Neuron (in vitro differentiated cells): ENCODE results near the gene ELP1.

ENCODE experiments used
- H2AFZ ChIP-seq: one replicate; pipeline ENCODE4 v1.6.1; 2013; ENCODE audit warnings: low read depth, mild to moderate bottlenecking, inconsistent platforms, low read length, moderate library complexity
- H3K27me3 ChIP-seq: one replicate; pipeline ENCODE4 v1.6.1; 2013; ENCODE audit warnings: low read length; ENCODE audit not compliant: insufficient read depth
- H3K36me3 ChIP-seq: one replicate; pipeline ENCODE4 v1.6.1; 2013; ENCODE audit warnings: low read length; ENCODE audit not compliant: insufficient read depth
- H3K4me1 ChIP-seq: one replicate; pipeline ENCODE4 v1.6.1; 2013; ENCODE audit warnings: low read length; ENCODE audit not compliant: insufficient read depth
- H3K4me3 ChIP-seq: 2 replicates; pipeline ENCODE4 v1.5.1; 2013; ENCODE audit warnings: mild to moderate bottlenecking, low read length, moderate library complexity
- H3K9me3 ChIP-seq: one replicate; pipeline ENCODE4 v1.6.1; 2013; ENCODE audit warnings: low read length

The ELP1 gene

GRCh38 chr9:108885643-108886348 is 48.1 kb downstream of the ELP1 start:
- H2AFZ ChIP-seq: no peak overlapping the region
- H3K9me3 ChIP-seq: no peaks in the 10 kb centered on the region
- no peaks in the 10 kb centered on the region for H3K4me1 ChIP-seq
- peaks cover 49% of the 10 kb centered on the region for H3K36me3 ChIP-seq
- no peak overlapping the region for H3K4me3 ChIP-seq
- H3K27me3 ChIP-seq: no peaks in the 10 kb centered on the region

DNA sequence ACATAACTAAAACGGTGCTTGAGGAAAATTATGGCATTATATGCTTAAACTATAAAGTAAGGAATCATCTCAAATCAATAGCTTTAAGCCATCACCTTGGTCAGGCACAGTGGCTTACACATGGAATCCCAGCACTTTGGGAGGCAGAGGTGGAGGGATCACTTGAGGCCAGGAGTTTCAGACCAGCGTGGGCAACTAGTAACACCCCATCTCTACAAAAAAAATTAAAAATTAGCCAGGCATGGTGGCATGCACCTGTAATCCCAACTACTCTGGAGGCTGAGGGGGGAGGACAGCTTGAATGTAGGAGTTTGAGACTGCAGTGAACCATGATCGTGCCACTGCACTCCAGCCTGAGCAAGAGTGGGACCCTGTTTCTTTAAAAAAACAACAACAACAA is 49.2 kb downstream of the ELP1 start:
- Histone ChIP-seq H2AFZ (no peak overlapping the region), H3K4me1 (no peaks in the 10 kb centered on the region), H3K4me3 (no peak overlapping the region), H3K9me3 (no peaks in the 10 kb centered on the region), H3K36me3 (peaks cover 49% of the 10 kb centered on the region), H3K27me3 (no peaks in the 10 kb centered on the region)

GRCh38 chr9:108883085-108883484 is 50.8 kb downstream of the ELP1 start:
- Histone ChIP-seq H3K36me3 (peaks cover 50% of the 10 kb centered on the region), H2AFZ (no peak overlapping the region), H3K9me3 (no peaks in the 10 kb centered on the region), H3K4me1 (no peaks in the 10 kb centered on the region), H3K4me3 (no peak overlapping the region), H3K27me3 (no peaks in the 10 kb centered on the region)

- H2AFZ ChIP-seq: no peak overlapping the region
- H3K4me3 ChIP-seq: no peak overlapping the region
- H3K9me3 ChIP-seq: no peaks in the 10 kb centered on the region
- H3K4me1 ChIP-seq: no peaks in the 10 kb centered on the region
- no peaks in the 10 kb centered on the region for H3K27me3 ChIP-seq
- peaks cover 51% of the 10 kb centered on the region for H3K36me3 ChIP-seq
Measured at GRCh38 chr9:108882052-108882888, 51.7 kb downstream of the ELP1 start.

DNA sequence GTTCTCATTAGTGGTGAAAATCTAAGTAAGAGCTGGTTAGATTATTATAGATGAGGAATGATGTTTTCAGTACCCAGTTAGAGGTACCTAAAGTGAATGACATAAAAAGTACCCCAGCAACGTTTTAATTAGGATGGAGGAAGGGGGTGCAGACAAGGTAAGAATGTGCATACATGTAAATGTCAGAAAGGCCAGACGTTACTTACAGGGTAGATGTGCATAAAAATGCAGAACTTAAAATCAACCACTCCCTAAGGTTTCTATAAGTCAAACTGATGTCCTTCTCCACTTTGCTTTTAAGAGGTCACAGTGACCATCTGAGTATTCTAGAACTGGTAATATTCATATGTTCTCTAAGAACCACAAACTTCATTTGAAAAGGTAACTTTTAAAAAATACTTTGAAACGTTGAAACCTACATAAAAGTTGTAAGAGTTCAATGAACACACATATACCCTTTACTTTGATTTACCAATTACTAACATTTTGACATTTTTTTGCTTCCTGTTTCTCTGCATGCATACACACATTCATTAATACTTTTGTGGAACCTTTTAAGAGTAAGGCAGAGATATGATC is 53.1 kb downstream of the ELP1 start:
- H2AFZ ChIP-seq: no peak overlapping the region
- no peaks in the 10 kb centered on the region for H3K9me3 ChIP-seq
- H3K27me3 ChIP-seq: no peaks in the 10 kb centered on the region
- H3K36me3 ChIP-seq: peaks cover 61% of the 10 kb centered on the region
- H3K4me1 ChIP-seq: no peaks in the 10 kb centered on the region
- no peak overlapping the region for H3K4me3 ChIP-seq

- Histone ChIP-seq H3K27me3 (no peaks in the 10 kb centered on the region), H3K4me3 (no peak overlapping the region), H3K9me3 (no peaks in the 10 kb centered on the region), H2AFZ (no peak overlapping the region), H3K36me3 (peaks cover 82% of the 10 kb centered on the region), H3K4me1 (no peaks in the 10 kb centered on the region)
Measured at GRCh38 chr9:108877524-108877923, 56.4 kb downstream of the ELP1 start.

DNA sequence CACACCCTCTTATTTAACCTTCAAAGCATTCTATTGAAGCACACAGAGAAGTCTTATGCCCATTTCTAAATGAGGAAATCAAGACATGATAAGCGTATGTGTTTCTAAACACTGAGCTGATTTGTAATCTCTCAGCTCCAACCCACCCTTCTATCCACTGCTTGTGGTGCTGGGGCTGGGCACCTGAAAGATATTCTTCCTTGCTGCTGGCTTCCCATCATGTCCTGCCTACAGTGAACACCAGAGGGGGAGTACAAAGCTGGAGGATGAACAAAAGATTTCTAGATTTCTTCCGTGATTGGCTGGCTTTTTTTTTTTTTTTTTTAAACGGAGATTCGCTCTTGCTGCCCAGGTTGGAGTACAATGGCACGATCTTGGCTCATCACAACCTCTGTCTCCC is 57.5 kb downstream of the ELP1 start:
- H3K9me3 ChIP-seq: no peaks in the 10 kb centered on the region
- peaks cover 83% of the 10 kb centered on the region for H3K36me3 ChIP-seq

DNA sequence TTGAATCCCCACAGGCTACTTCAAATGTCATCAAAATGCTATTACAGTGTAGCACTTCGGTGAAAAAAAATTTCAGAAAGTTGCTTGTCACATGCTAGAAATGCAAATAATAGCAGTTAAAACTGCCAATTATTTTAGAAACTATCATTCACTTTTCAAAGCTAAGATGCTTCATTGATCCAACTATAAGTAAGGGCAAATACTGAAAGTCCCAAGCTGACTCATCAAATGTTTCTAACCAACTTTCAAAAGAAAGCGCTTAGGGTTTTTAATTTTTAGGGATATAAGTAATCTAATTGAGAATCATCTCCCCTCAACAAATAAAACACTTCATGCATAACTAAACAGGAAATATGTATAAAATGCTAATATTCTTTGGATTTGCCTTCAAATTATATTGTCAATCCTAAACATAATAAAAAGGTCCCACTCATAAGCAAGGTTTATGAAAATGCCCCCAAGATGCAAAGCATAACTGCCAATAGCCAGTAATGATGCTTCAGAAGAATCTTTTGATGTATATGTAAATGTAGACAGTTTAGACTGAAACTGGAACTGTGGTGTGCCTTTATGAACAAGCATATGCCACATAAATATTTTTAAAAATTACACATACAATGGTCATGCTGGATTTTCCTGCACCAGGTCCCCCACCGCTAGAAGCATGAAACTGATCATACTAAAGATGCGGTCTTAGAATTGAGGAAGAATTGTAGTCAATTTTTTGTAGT is 59.7 kb downstream of the ELP1 start:
- H3K4me3 ChIP-seq: no peak overlapping the region
- H3K36me3 ChIP-seq: peaks cover 80% of the 10 kb centered on the region
- H2AFZ ChIP-seq: no peak overlapping the region
- H3K4me1 ChIP-seq: no peaks in the 10 kb centered on the region
- H3K9me3 ChIP-seq: peaks cover 2% of the 10 kb centered on the region
- no peaks in the 10 kb centered on the region for H3K27me3 ChIP-seq

More for the DNA sequence above, 57.5 kb downstream of the ELP1 start:
- Histone ChIP-seq H3K27me3 (no peaks in the 10 kb centered on the region), H3K4me3 (no peak overlapping the region), H2AFZ (no peak overlapping the region), H3K4me1 (no peaks in the 10 kb centered on the region)

DNA sequence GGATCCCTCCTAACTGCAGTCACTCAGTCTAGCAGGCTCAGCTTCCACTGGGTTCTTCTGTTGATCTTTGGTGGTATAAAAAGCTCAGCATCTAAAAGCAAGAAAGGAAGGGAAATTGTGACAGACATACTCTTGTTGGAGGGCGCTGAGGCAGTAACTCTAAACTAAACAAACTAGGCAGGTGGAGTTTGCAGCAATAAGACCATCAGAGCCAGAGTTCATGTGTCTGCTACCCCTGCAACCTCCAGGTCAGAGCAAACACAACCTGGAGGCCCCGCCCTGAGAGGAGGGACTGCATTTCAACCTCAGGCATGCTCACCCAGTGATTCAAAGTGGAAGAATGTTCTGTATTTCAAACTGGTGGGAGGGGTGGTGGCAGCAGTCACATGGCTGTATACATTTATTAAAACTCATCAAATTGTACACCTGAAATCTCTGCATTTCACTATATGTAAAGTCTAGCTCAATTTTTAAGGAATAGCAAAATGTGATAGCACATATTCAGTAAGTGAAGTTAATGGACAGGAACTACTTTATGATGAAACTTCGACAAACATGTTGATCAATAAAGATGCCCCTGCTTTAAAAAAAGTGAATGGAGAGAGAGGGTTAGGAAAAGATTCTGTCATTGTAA is 64.7 kb downstream of the ELP1 start:
- Histone ChIP-seq H3K27me3 (no peaks in the 10 kb centered on the region), H3K36me3 (peaks cover 42% of the 10 kb centered on the region), H2AFZ (no peak overlapping the region), H3K4me3 (no peak overlapping the region), H3K9me3 (peaks cover 2% of the 10 kb centered on the region), H3K4me1 (no peaks in the 10 kb centered on the region)

- Histone ChIP-seq H3K9me3 (peaks cover 2% of the 10 kb centered on the region), H3K4me1 (no peaks in the 10 kb centered on the region), H3K27me3 (no peaks in the 10 kb centered on the region), H3K4me3 (no peak overlapping the region), H2AFZ (no peak overlapping the region), H3K36me3 (peaks cover 28% of the 10 kb centered on the region)
Measured at GRCh38 chr9:108867829-108868228, 66.1 kb downstream of the ELP1 start.

GRCh38 chr9:108867116-108867515 is 66.8 kb downstream of the ELP1 start:
- no peak overlapping the region for H2AFZ ChIP-seq
- H3K4me3 ChIP-seq: no peak overlapping the region
- H3K4me1 ChIP-seq: no peaks in the 10 kb centered on the region
- H3K27me3 ChIP-seq: no peaks in the 10 kb centered on the region
- peaks cover 26% of the 10 kb centered on the region for H3K36me3 ChIP-seq
- H3K9me3 ChIP-seq: peaks cover 5% of the 10 kb centered on the region

GRCh38 chr9:108866001-108866420 is 67.9 kb downstream of the ELP1 start:
- H3K9me3 ChIP-seq: peaks cover 3% of the 10 kb centered on the region
- no peaks in the 10 kb centered on the region for H3K27me3 ChIP-seq
- H3K36me3 ChIP-seq: peaks cover 15% of the 10 kb centered on the region
- no peak overlapping the region for H3K4me3 ChIP-seq
- H2AFZ ChIP-seq: no peak overlapping the region
- no peaks in the 10 kb centered on the region for H3K4me1 ChIP-seq
